Muscle layer of colon (tissue), 2 donors: ENCODE results near the gene TMPRSS5.
"Not testable (repeated sequence)": the region's sequence is repeated elsewhere in the genome, so short reads cannot be mapped to it uniquely, and the experiment has no call there.

Source experiments
- H3K27ac ChIP-seq: one replicate; pipeline ENCODE4 v1.7.0; 2013; ENCODE audit warnings: low read depth, mild to moderate bottlenecking, low read length, moderate library complexity
- H3K27me3 ChIP-seq, 2 donors: one replicate each; pipeline ENCODE4 v1.7.0; 2013; ENCODE audit warnings: low read length in 2 of 2, mild to moderate bottlenecking in 2 of 2; ENCODE audit not compliant: insufficient read depth in 2 of 2, control insufficient read depth in 1 of 2
- H3K36me3 ChIP-seq: one replicate; pipeline ENCODE4 v1.7.0; 2013; ENCODE audit warnings: mild to moderate bottlenecking, low read length; ENCODE audit not compliant: insufficient read depth
- H3K4me1 ChIP-seq: one replicate; pipeline ENCODE4 v1.7.0; 2013; ENCODE audit warnings: mild to moderate bottlenecking, low read length; ENCODE audit not compliant: insufficient read depth
- H3K4me3 ChIP-seq, 2 donors: one replicate each; pipeline ENCODE4 v1.7.0; 2013; ENCODE audit warnings: low read length in 2 of 2, low read depth in 1 of 2, mild to moderate bottlenecking in 1 of 2, moderate library complexity in 1 of 2
- H3K9ac ChIP-seq: one replicate; pipeline ENCODE4 v1.7.0; 2013; ENCODE audit warnings: low read length
- H3K9me3 ChIP-seq: one replicate; pipeline ENCODE4 v1.7.0; 2013; ENCODE audit warnings: mild to moderate bottlenecking, low read length
- donor health status: abdominal sarcoma.
- donor health status: Adenocarcinoma of cecum.

Gene TMPRSS5

DNA sequence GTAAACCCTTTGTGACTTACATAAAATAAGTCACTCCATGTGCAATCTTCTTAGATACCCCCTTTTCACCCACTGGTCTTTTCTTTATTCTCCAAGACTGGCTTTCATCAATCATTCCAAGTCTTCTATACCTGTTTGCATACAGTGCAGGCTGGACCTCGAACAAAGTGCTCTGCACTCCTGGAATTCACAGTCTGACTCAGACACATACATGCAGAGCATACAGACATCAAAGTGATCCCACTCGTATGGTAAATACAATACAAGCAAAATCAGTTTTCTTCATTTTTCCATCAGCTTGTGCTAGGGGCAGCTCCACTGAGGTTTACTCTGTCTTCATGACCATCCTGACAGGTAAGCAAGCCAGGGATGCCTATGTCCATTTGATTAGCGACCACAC, 16.8 kb upstream of the TMPRSS5 start:
- H3K4me1 ChIP-seq, result peaks cover 13% of the 10 kb centered on the region
- no peaks in the 10 kb centered on the region for H3K27me3 ChIP-seq
- H3K4me3 ChIP-seq, result no peak overlapping the region
- no peak overlapping the region for H3K27ac ChIP-seq
- no peaks in the 10 kb centered on the region for H3K9me3 ChIP-seq
- H3K9ac ChIP-seq, result no peak overlapping the region
- H3K36me3 ChIP-seq, result no peaks in the 10 kb centered on the region

DNA sequence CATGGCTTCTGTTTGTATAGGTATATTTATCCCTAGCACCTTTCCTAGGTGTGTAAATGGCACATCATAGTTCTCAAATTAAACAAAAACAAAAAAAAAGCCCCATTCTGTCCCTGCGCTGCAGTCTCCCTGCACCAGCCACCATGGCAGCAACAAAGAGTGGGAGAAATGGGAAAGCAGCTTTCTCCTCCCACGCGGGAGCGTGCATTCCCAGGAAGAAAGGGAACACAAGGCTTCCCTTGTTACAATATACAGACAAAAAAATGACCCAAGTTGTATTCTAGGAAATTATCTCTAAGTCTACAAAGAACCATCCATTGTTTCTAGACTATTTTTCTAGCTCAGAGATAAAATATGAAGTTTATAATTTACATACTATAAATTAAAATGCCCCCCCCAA, 16.1 kb upstream of the TMPRSS5 start:
- H3K27me3 ChIP-seq, result no peaks in the 10 kb centered on the region
- no peak overlapping the region for H3K9ac ChIP-seq
- peaks cover 13% of the 10 kb centered on the region for H3K4me1 ChIP-seq
- H3K27ac ChIP-seq, result no peak overlapping the region
- H3K36me3 ChIP-seq, result no peaks in the 10 kb centered on the region
- H3K9me3 ChIP-seq, result no peaks in the 10 kb centered on the region
- no peak overlapping the region for H3K4me3 ChIP-seq

DNA sequence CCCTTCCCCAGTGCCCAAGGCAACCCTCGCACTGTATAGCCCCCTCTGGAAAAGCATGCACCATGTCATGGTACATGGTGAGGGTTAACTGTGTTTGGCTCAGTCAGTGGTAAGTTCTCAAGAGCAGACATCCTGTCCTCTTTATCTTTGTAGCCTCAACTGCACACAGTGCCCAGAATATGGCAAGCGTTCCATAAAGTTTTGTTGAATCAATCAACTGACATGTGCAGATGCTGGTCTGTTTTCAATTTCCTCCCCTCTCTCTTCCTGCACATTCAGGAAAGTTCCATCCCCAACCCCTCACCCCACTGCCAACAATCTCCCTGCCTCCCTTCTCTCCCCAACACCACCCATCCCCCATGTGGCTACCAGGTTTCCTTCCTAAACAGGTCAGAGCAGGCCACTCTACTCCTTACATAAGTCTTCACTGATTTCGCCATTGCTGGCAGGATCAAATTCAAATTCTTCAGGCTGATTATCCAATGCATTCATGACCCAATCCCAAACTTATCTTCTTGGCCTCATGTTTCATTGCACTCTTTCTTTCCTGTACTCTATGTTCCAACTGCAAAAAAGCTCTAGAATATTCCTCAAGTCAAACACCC, 15.5 kb upstream of the TMPRSS5 start:
- H3K27ac ChIP-seq, result no peak overlapping the region
- no peak overlapping the region for H3K4me3 ChIP-seq
- no peaks in the 10 kb centered on the region for H3K36me3 ChIP-seq

DNA sequence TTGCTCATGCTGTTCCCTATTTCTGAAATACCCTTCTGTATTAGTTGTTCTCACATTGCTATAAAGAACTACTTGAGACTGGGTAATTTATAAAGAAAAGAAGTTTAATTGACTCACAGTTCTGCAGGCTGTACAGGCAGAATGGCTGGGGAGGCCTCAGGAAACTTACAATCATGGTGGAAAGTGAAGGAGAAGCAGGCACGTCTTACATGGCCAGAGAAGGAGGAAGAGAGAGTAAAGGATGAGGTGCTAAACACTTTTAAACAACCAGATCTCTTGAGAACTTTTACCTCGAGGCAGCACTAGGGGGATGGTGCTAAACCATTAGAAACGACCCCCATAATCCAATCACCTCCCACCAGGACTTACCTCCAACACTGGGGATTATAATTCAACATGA, 14.4 kb upstream of the TMPRSS5 start:
- H3K27me3 ChIP-seq, H3K9ac ChIP-seq, H3K4me3 ChIP-seq, H3K27ac ChIP-seq, H3K9me3 ChIP-seq, H3K36me3 ChIP-seq: not testable (repeated sequence)
- H3K4me1 ChIP-seq, result peaks cover 13% of the 10 kb centered on the region

More for the DNA sequence above, 15.5 kb upstream of the TMPRSS5 start:
- Histone ChIP-seq H3K9ac (no peak overlapping the region), H3K9me3 (no peaks in the 10 kb centered on the region), H3K4me1 (peaks cover 13% of the 10 kb centered on the region), H3K27me3 (no peaks in the 10 kb centered on the region)

DNA sequence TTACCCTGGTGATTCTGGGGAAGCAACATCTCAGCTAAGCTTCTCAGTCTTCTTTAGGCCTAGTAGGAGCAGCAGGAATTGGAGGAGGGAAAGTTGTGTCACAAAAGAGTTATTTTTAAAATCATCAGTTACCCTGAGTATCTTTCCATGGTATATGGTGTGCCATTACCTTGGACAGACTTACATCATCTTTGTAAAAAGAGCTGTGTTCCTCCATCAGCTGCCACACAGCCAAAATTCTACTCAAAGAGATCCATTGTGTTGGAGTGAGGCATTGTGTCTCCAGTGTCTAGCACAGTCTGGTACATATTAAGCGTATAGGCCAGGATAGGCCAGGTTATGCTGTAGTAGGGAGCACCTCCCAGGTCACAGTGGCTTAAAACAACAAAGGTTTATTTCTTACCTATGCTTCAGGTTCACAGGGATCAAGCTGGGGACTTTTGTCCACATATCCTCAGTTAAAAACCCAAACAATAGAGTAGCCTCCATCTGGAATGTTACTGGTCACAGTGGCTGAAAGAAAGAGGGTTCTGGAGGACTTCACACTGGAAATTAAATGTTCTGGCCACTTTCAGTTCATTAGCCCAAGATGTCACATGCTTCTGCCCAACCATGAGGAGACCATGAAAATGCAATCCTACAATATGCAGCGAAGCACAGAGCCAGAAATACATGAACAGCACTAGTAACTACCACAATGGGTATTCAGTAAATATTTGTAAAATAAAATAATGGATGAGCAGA, 9.9 kb upstream of the TMPRSS5 start:
- H3K9me3 ChIP-seq, result no peaks in the 10 kb centered on the region
- no peak overlapping the region for H3K4me3 ChIP-seq
- H3K4me1 ChIP-seq, result no peaks in the 10 kb centered on the region
- no peak overlapping the region for H3K27ac ChIP-seq
- H3K36me3 ChIP-seq, result no peaks in the 10 kb centered on the region
- no peak overlapping the region for H3K9ac ChIP-seq
- H3K27me3 ChIP-seq, result no peaks in the 10 kb centered on the region

DNA sequence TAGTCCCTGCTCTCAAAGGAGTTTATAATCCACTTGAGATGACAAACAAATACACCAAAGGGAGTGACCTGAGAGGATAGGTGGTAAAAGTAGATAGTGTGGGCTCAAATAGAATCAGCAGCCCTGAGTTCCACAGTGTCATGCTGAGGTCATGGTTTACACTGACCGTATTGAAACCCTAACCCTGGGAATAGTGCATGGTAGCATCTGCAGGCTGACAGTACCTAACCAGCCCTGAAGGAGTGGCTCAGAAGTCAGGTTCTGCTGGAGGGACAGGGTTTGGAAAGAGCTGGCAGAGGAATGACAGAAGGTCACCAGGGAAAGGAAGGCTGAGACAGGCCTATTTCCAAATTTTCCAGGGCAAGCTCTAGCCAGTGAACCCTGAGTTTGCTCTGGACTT, 9.2 kb upstream of the TMPRSS5 start:
- no peak overlapping the region for H3K27ac ChIP-seq
- H3K9ac ChIP-seq, result no peak overlapping the region
- no peaks in the 10 kb centered on the region for H3K9me3 ChIP-seq
- H3K36me3 ChIP-seq, result no peaks in the 10 kb centered on the region
- no peak overlapping the region for H3K4me3 ChIP-seq
- no peaks in the 10 kb centered on the region for H3K4me1 ChIP-seq
- H3K27me3 ChIP-seq, result no peaks in the 10 kb centered on the region

DNA sequence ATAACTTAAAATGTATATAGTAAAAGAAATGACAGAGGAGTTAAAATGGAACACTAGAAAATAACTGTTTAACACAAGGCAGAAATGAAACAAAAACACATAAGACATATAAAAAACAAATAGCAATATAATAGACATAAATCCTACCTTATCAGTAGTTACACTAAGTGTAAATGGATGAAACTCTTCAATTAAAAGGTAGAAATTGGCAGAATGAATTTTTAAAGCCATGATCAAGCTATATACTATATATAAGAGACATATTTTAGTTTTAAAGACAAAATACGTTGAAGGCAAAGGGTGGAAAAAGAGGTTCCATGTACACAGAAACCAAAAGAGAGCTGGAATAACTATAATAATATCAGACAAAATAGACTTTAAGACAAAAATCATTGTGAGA, 4.9 kb upstream of the TMPRSS5 start:
- Histone ChIP-seq H3K27ac (no peak overlapping the region), H3K9ac (no peak overlapping the region), H3K27me3 (no peaks in the 10 kb centered on the region), H3K4me3 (no peak overlapping the region), H3K9me3 (no peaks in the 10 kb centered on the region), H3K4me1 (no peaks in the 10 kb centered on the region), H3K36me3 (no peaks in the 10 kb centered on the region)

DNA sequence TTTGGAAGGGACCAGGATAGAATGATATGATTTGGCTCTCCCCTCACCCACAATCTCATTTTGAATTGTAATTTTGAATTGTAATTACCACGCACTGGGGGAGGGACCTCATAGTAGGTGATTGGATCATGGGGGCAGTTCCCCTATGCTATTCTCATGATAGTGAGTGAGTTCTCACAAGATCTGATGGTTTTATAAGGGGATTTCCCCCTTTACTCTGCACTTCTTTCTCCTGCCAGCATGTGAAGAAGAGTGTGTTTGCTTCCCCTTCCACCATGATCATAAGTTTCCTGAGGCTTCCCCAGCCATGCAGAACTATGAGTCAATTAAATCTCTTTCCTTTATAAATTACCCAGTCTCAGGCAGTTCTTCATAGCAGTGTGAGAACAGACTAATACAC, 2.6 kb downstream of the TMPRSS5 start:
- H3K9me3 ChIP-seq, H3K27me3 ChIP-seq, H3K4me1 ChIP-seq, H3K9ac ChIP-seq, H3K27ac ChIP-seq, H3K4me3 ChIP-seq, H3K36me3 ChIP-seq: not testable (repeated sequence)

DNA sequence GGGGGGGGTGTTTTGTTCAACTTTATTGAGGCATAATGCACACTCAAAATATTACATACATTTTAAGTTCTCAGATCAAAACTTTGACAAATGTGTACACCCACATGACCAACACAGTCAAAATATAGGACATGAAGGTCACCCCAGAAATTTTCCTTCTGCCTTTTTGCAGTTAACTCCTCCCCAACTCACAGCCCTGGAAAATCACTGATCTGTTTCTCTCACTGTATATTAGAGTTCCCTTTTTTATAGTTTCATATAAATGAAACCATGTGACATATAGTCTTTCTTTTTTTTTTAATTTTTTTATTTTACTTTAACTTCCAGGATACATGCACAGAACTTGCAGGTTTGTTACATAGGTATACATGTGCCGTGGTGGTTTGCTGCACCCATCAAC, 4.6 kb downstream of the TMPRSS5 start:
- Histone ChIP-seq H3K9me3 (no peaks in the 10 kb centered on the region), H3K27me3 (no peaks in the 10 kb centered on the region), H3K4me3 (no peak overlapping the region), H3K27ac (no peak overlapping the region), H3K4me1 (no peaks in the 10 kb centered on the region), H3K9ac (no peak overlapping the region), H3K36me3 (no peaks in the 10 kb centered on the region)

DNA sequence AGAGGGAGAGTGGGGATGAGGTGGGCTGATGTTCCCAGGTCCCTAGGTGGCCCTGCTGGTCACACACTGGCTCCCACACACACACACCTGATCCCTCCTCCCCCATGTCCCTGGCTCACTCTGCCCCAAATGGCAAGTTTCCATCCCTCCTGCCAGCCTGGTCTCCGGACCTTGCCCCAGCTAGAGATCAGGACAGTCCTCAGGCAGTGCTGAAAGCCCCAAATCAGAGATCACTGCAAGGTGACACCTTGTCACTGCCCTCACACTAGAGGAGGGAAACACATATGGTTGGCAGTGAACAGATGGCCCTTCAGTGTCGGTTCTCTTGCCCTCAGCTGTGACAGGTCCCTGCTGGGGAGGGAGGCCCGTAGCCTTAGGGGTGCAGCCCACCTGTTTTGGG, 7.6 kb downstream of the TMPRSS5 start:
- H3K9ac ChIP-seq, result no peak overlapping the region
- no peak overlapping the region for H3K27ac ChIP-seq
- H3K27me3 ChIP-seq, result no peaks in the 10 kb centered on the region
- no peaks in the 10 kb centered on the region for H3K4me1 ChIP-seq
- no peaks in the 10 kb centered on the region for H3K9me3 ChIP-seq
- H3K4me3 ChIP-seq, result no peak overlapping the region
- H3K36me3 ChIP-seq, result no peaks in the 10 kb centered on the region

DNA sequence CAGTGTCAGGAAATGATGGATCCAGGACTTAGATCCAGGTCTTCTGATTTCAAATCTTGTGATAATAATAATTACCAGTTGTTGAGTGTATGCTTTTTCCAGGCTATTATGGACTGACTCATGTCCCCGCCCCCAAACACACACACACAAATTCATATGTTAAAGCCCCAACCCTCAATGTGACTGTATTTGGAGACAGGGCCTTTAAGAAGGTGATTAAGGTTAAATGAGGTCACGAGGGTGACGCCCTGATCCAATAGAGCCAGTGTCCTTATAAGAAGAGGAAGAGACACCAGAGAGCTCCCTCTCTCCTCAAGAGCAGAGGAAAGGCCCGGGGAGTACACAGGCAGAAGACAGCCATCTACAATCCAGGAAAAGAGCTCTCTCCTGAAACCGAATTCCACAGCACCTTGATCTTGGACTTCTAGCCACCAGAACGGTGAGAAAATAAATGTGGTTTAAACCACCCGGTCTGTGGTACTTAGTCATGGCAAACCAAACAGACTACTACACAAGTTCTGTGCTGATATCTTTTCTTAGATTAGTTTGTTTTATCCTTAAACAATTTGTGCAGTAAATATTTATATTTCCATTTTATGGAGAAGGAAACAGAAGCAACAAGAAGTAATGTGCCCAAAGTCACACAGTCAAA, 8.2 kb downstream of the TMPRSS5 start:
- Histone ChIP-seq H3K36me3 (no peaks in the 10 kb centered on the region), H3K27me3 (no peaks in the 10 kb centered on the region), H3K27ac (no peak overlapping the region), H3K9ac (no peak overlapping the region), H3K4me1 (no peaks in the 10 kb centered on the region), H3K9me3 (no peaks in the 10 kb centered on the region), H3K4me3 (no peak overlapping the region)

DNA sequence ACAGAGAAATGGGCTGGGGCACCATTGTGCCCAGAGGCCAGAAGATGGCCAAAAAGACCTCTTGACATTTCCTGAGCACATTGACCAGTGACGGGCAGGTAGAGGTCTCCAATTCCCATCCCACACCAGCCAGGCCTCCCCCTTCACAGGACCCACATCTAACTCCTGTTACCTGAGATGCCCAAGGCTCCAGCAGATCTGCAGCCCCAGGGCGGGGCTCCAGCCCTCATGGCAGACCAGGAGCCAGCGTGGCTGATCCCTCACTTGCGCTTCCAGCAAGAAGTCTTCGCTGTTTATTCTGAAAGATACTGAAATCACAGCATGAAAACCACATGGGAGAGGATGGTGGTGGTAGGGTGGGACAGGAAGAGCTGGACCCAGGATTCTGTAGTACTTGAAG, 9.0 kb downstream of the TMPRSS5 start:
- Histone ChIP-seq H3K27ac (no peak overlapping the region), H3K4me3 (no peak overlapping the region), H3K36me3 (no peaks in the 10 kb centered on the region), H3K27me3 (no peaks in the 10 kb centered on the region), H3K9me3 (no peaks in the 10 kb centered on the region), H3K4me1 (no peaks in the 10 kb centered on the region), H3K9ac (no peak overlapping the region)
